GM21619 (cell line): Measurements from ENCODE around the gene DGUOK.
"Not testable (repeated sequence)": the region's sequence is repeated elsewhere in the genome, so short reads cannot be mapped to it uniquely, and the experiment has no call there.

Experiments
- ATAC-seq: cut with Tn5 transposase; IDR thresholded peaks from one replicate; pipeline ENCODE4 v1.9.1; 2021; ENCODE audit not compliant: unreplicated experiment

Gene DGUOK

GRCh38 chr2:73919596-73920228, 7.0 kb upstream of the DGUOK start:
- no peak for ATAC-seq

GRCh38 chr2:73920577-73921545, 5.8 kb upstream of the DGUOK start:
- no peak for ATAC-seq

- ATAC-seq, result no peak
These were observed 5.1 kb upstream of the DGUOK start for GRCh38 chr2:73921581-73921980.

GRCh38 chr2:73922681-73923080, 4.0 kb upstream of the DGUOK start:
- ATAC-seq, result no peak

GRCh38 chr2:73925033-73925704, 1.5 kb upstream of the DGUOK start:
- no peak for ATAC-seq

- ATAC-seq, result no peak
These were observed 707 bp upstream of the DGUOK start for GRCh38 chr2:73925853-73926492.

GRCh38 chr2:73927344-73927743, 664 bp downstream of the DGUOK start:
- no peak for ATAC-seq

GRCh38 chr2:73928963-73929347, 2.3 kb downstream of the DGUOK start:
- no peak for ATAC-seq

- no peak for ATAC-seq
These were observed 3.7 kb downstream of the DGUOK start for GRCh38 chr2:73930386-73930785.

- ATAC-seq, result no peak
These were observed 5.1 kb downstream of the DGUOK start for GRCh38 chr2:73931531-73932500.

- no peak for ATAC-seq
These were observed 6.5 kb downstream of the DGUOK start for GRCh38 chr2:73933194-73933593.

- no peak for ATAC-seq
These were observed 9.0 kb downstream of the DGUOK start for GRCh38 chr2:73935641-73936040.

GRCh38 chr2:73937103-73937885, 10.6 kb downstream of the DGUOK start:
- ATAC-seq, result no peak

- no peak for ATAC-seq
These were observed 11.2 kb downstream of the DGUOK start for GRCh38 chr2:73937899-73938298.

- ATAC-seq, result no peak
These were observed 12.2 kb downstream of the DGUOK start for GRCh38 chr2:73938718-73939352.

- ATAC-seq, result no peak
These were observed 12.7 kb downstream of the DGUOK start for GRCh38 chr2:73939419-73939818.

GRCh38 chr2:73940066-73940465, 13.4 kb downstream of the DGUOK start:
- ATAC-seq, result not testable (repeated sequence)

GRCh38 chr2:73942664-73943063, 16.0 kb downstream of the DGUOK start:
- ATAC-seq, result no peak

- ATAC-seq, result no peak
These were observed 18.0 kb downstream of the DGUOK start for GRCh38 chr2:73944714-73945113.
